GM12878 (cell line): ENCODE measurements around the gene SORT1. TPM values are rescaled to one million over a fixed set of nuclear protein-coding genes. Genes with fewer than 3 reads are reported as not detected.

Experiments
- ATAC-seq: fragments of 200-7000 bp; cut with Tn5 transposase; 3 replicates; pipeline ENCODE4 v1.9.1; 2020; ENCODE audit warnings: mild to moderate bottlenecking, moderate library complexity
- BruUV-seq: library from RNA; stranded (reverse); fragments of 400-500 nt; replicated peaks from 2 replicates; lab custom pipeline; 2021; lab: Mats Ljungman, UMichigan
- CTCF ChIA-PET: fragments of 300-600 bp; sonication (Branson Sonifier 250); formaldehyde crosslinking; extraction: SDS; loops from one replicate; lab custom pipeline; 2021; ENCODE audit warnings: inconsistent platforms; lab: Yijun Ruan, JAX
- POLR2A ChIA-PET: fragments of 350-600 bp; formaldehyde crosslinking; extraction: SDS; loops from one replicate; lab custom pipeline; 2021; ENCODE audit warnings: inconsistent platforms; lab: Charles Lee
- RAD21 ChIA-PET: fragments of 300-600 bp; sonication (Branson Sonifier 250); formaldehyde crosslinking; loops from one replicate; lab custom pipeline; 2023; ENCODE audit warnings: antibody characterized with exemption; ENCODE audit not compliant: unreplicated experiment; lab: Charles Lee
- SMC1A ChIA-PET: fragments of 300-600 bp; sonication (Branson Sonifier 250); formaldehyde crosslinking; loops from one replicate; lab custom pipeline; 2023; ENCODE audit not compliant: unreplicated experiment, uncharacterized antibody; lab: Charles Lee
- DNase-seq: peaks from one replicate; pipeline ENCODE4 v3.0.0-alpha.2; 2011; ENCODE audit warnings: low read depth, low spot score
- FAIRE-seq: peaks from 3 replicates; lab custom pipeline; 2011; peaks lifted over from hg19 to GRCh38; lab: Jason Lieb, UNC
- H2AFZ ChIP-seq: 2 replicates; pipeline ENCODE4 v1.6.0; 2011; ENCODE audit warnings: low read depth, low read length, control low read depth; ENCODE audit not compliant: control insufficient read depth
- H3K27ac ChIP-seq: 2 replicates; pipeline ENCODE4 v1.5.1; 2011; ENCODE audit warnings: control low read depth; ENCODE audit not compliant: control insufficient read depth, insufficient read depth
- H3K27me3 ChIP-seq, 2 experiments: replicated peaks in 1 of 2; 2 replicates each; pipeline versions ENCODE4 v1.6.0 to v1.6.1; 2011; ENCODE audit warnings: low read length in 1 of 2; ENCODE audit not compliant: control insufficient read depth in 2 of 2, insufficient read depth in 2 of 2
- H3K36me3 ChIP-seq, 2 experiments: 2 replicates each; pipeline ENCODE4 v1.5.1; 2011; ENCODE audit warnings: low read length in 1 of 2; ENCODE audit not compliant: control insufficient read depth in 2 of 2, insufficient read depth in 2 of 2
- H3K4me1 ChIP-seq: 2 replicates; pipeline ENCODE4 v1.6.1; 2011; ENCODE audit warnings: mild to moderate bottlenecking, low read length, moderate library complexity, mixed read lengths; ENCODE audit not compliant: control insufficient read depth, insufficient read depth
- H3K4me2 ChIP-seq: 2 replicates; pipeline ENCODE4 v1.6.0; 2011; ENCODE audit warnings: control low read depth; ENCODE audit not compliant: control insufficient read depth, insufficient read depth
- H3K4me3 ChIP-seq: fragments of 200-600 bp; sonication (generic); 2 replicates; pipeline ENCODE4 v1.5.1; 2016
- H3K79me2 ChIP-seq: 2 replicates; pipeline ENCODE4 v1.6.0; 2011; ENCODE audit warnings: low read length; ENCODE audit not compliant: control insufficient read depth, insufficient read depth
- H3K9ac ChIP-seq: 2 replicates; pipeline ENCODE4 v1.8.0; 2011; ENCODE audit warnings: low read length, control low read depth, mixed read lengths; ENCODE audit not compliant: control insufficient read depth, insufficient read depth
- H3K9me3 ChIP-seq: replicated peaks from 3 replicates; pipeline ENCODE4 v1.5.1; 2011; ENCODE audit warnings: mild to moderate bottlenecking, low read length; ENCODE audit not compliant: control insufficient read depth, insufficient read depth
- H4K20me1 ChIP-seq: 2 replicates; pipeline ENCODE4 v1.6.0; 2011; ENCODE audit not compliant: control insufficient read depth, insufficient read depth
- BHLHE40 ChIP-seq, 2 experiments: fragments of 450-650 bp in 1 of 2; IDR thresholded peaks; 2 replicates each; pipeline ENCODE4 v1.6.1; 2011 to 2017; ENCODE audit warnings: low read depth in 2 of 2, borderline replicate concordance in 1 of 2, improper control_type of control experiment in 1 of 2, low read length in 1 of 2, mild to moderate bottlenecking in 1 of 2
- E4F1 ChIP-seq: fragments of 450-650 bp; IDR thresholded peaks from 2 replicates; pipeline ENCODE4 v1.6.1; 2018; ENCODE audit warnings: borderline replicate concordance, mild to moderate bottlenecking; ENCODE audit not compliant: partially characterized antibody
- ETV6 ChIP-seq, 2 experiments: fragments of 450-650 bp in 1 of 2; IDR thresholded peaks in 1 of 2; conservative IDR thresholded peaks in 1 of 2; 2 replicates each; pipeline ENCODE4 v1.6.1; 2014; ENCODE audit warnings: antibody characterized with exemption in 1 of 2, borderline replicate concordance in 1 of 2, low read depth in 1 of 2, mild to moderate bottlenecking in 1 of 2, moderate library complexity in 1 of 2
- HDGF ChIP-seq: fragments of 450-650 bp; IDR thresholded peaks from 2 replicates; pipeline ENCODE4 v1.6.1; 2016; ENCODE audit warnings: antibody characterized with exemption
- LARP7 ChIP-seq: fragments of 450-650 bp; IDR thresholded peaks from 2 replicates; pipeline ENCODE4 v1.6.1; 2017; ENCODE audit warnings: mild to moderate bottlenecking
- MXI1 ChIP-seq: fragments of 150-350 bp; IDR thresholded peaks from 2 replicates; pipeline ENCODE4 v1.6.1; 2011; ENCODE audit warnings: low read depth, mild to moderate bottlenecking, inconsistent platforms, low read length, improper control_type of control experiment
- NBN ChIP-seq: fragments of 450-650 bp; IDR thresholded peaks from 2 replicates; pipeline ENCODE4 v1.6.1; 2016
- NKRF ChIP-seq: fragments of 450-650 bp; conservative IDR thresholded peaks from 2 replicates; pipeline ENCODE4 v1.6.1; 2017; ENCODE audit warnings: mild to moderate bottlenecking, moderate library complexity
- NR2C2 ChIP-seq: IDR thresholded peaks from 2 replicates; pipeline ENCODE4 v1.6.1; 2011; ENCODE audit warnings: borderline replicate concordance, low read depth; ENCODE audit not compliant: control insufficient read depth, insufficient read length
- PAX5 ChIP-seq: IDR thresholded peaks from 2 replicates; pipeline ENCODE4 v1.6.1; 2011; ENCODE audit warnings: low read depth, low read length, borderline replicate concordance
- RELA ChIP-seq: fragments of 450-650 bp; IDR thresholded peaks from 2 replicates; pipeline ENCODE4 v1.8.0; 2014; ENCODE audit warnings: borderline replicate concordance; ENCODE audit not compliant: partially characterized antibody
- SMARCA5 ChIP-seq: fragments of 450-650 bp; IDR thresholded peaks from 2 replicates; pipeline ENCODE4 v1.6.1; 2017; ENCODE audit warnings: mild to moderate bottlenecking
- SMC3 ChIP-seq: IDR thresholded peaks from 2 replicates; pipeline ENCODE4 v1.6.1; 2011; ENCODE audit warnings: low read length, improper control_type of control experiment, borderline replicate concordance
- WRNIP1 ChIP-seq: IDR thresholded peaks from 2 replicates; pipeline ENCODE4 v1.6.1; 2011; ENCODE audit warnings: low read depth, low read length, improper control_type of control experiment, borderline replicate concordance
- YY1 ChIP-seq: IDR thresholded peaks from 2 replicates; pipeline ENCODE4 v1.6.1; 2011; ENCODE audit warnings: low read depth, mild to moderate bottlenecking, low read length
- WGBS: methylation state at CpG from one replicate; pipeline ENCODE4 v1.1.6; 2016; ENCODE audit warnings: low lambda C conversion rate; ENCODE audit not compliant: insufficient replicate concordance, insufficient coverage; ENCODE audit errors: missing lambda C conversion rate; 5-methylcytosine and 5-hydroxymethylcytosine counted together
- in situ Hi-C: fragments of 300-500 bp; cut with MboI; formaldehyde crosslinking; loops from 9 replicates; pipeline ENCODE4 v1.14.3; 2018; ENCODE audit warnings: mixed read lengths
- intact Hi-C: fragments of 100-400 bp; cut with micrococcal nuclease; formaldehyde crosslinking; loops from one replicate; pipeline ENCODE4 v1.14.2; 2022; ENCODE audit not compliant: unreplicated experiment
- polyA plus RNA-seq, 11 experiments: library from polyadenylated mRNA; depleted of rRNA in 4 of 11; unstranded in 6 of 11; stranded (reverse) in 5 of 11; fragments of >200 nt; fragmentation: Nextera tagmentation in 4 of 11; fragmentation: Illumina TruSeq in 1 of 11; extraction: Ambion mirVana in 4 of 11; extraction: Trizol in 1 of 11; gene quantifications; 1 replicate in 1 of 11; 2 replicates in 10 of 11; pipeline versions ENCODE4 v1.2.1 to v1.2.3, GENCODE V29; 2011 to 2016; ENCODE audit warnings: inconsistent platforms in 2 of 11, missing spikeins in 2 of 11, low read depth in 1 of 11
- total RNA-seq, 4 experiments: library from RNA; depleted of rRNA in 3 of 4; stranded (reverse); fragments of >200 nt in 3 of 4; fragmentation: Illumina TruSeq in 1 of 4; extraction: Trizol in 1 of 4; gene quantifications; 2 replicates each; pipeline versions ENCODE4 v1.2.1 to v1.2.3, GENCODE V29; 2013 to 2021

SORT1 gene
- total and polyA plus RNA-seq, 10 of the 15 experiments (the other 5 are each of a cell fraction or from before 2014, with no cell fraction given) = 0.06 to 1.9 (median 0.33) TPM; not detected in 1

- Histone ChIP-seq H3K9me3 (no peaks in the 10 kb centered on the region), H3K4me2 (no peak overlapping the region), H3K4me3 (no peak overlapping the region), H4K20me1 (no peaks in the 10 kb centered on the region), H3K27ac (no peak overlapping the region), H2AFZ (peak overlapping the region; percentile 45; the same call in 1 of the 2 replicates), H3K36me3 (no peaks in the 10 kb centered on the region), H3K4me1 (no peaks in the 10 kb centered on the region; the same call in none of the 2 replicates), H3K79me2 (no peaks in the 10 kb centered on the region), H3K9ac (no peak overlapping the region), H3K27me3 (peaks cover 0 to 1% of the 10 kb centered on the region in 2 experiments; a peak in 1 of 4 replicates)
- ChIA-PET SMC1A (interaction anchor here (0.6 to 5.1 kb wide), 12 partner anchors 13 to 257 kb away, joined by 3 to 113 read pairs (median 4); partner anchors contain the start of gene SORT1), CTCF (interaction anchor here (0.6 to 5.3 kb wide), 28 partner anchors 8 to 363 kb away, joined by 3 to 241 read pairs (median 3); partner anchors contain the start of genes SARS1 and SORT1), POLR2A (no interaction called here), RAD21 (interaction anchor here (0.6 to 5.1 kb wide), 10 partner anchors 11 to 255 kb away, joined by 3 to 87 read pairs (median 4); partner anchors contain the start of genes AMIGO1 and SORT1)
- FAIRE-seq (peak; percentile 93), ATAC-seq (peak; percentile 94), DNase-seq (peak; percentile 54)
- intact Hi-C loops (loop anchor here (1.0 kb wide), 2 partner anchors 122 to 255 kb away; no protein-coding TSS in a partner anchor), in situ Hi-C loops (no loop called here)
- BruUV-seq = no TSS peak
- WGBS = 43% methylated on average over 7 of the region's 7 CpGs
- 0 out of 4 replicates have a peak, but pooled peaks have one; percentile 5 to 30 for TF ChIP-seq BHLHE40 (IDR thresholded peaks at IDR 0.05; ENCODE audit: borderline replicate concordance in 1 of 2, low read depth in 2 of 2, low read length in 1 of 2)
- TF ChIP-seq WRNIP1 = 0 out of 2 replicates have a peak, but pooled peaks have one; percentile 39
- 0 out of 2 replicates have a peak, but pooled peaks have one; percentile 54 for TF ChIP-seq SMARCA5
- TF ChIP-seq MXI1 = no peak
- no peak for TF ChIP-seq ETV6 (conservative IDR thresholded peaks at IDR 0.05 in 1 of 2, IDR thresholded peaks at IDR 0.05 in 1 of 2; ENCODE audit: borderline replicate concordance in 1 of 2, low read depth in 1 of 2)
- TF ChIP-seq LARP7 = peak; percentile 62; the same call in 1 of the 2 replicates
- 0 out of 2 replicates have a peak, but pooled peaks have one; percentile 37 for TF ChIP-seq NBN
- peak; percentile 35 for TF ChIP-seq RELA
- no peak for TF ChIP-seq E4F1
- TF ChIP-seq PAX5 = no peak
- TF ChIP-seq NKRF = no peak
- TF ChIP-seq YY1 = peak; percentile 77
- no peak; the same call in 1 of the 2 replicates for TF ChIP-seq HDGF
- TF ChIP-seq SMC3 = peak; percentile 96
- TF ChIP-seq NR2C2 = no peak
Observed at GRCh38 chr1:109277434-109278204, 120.1 kb downstream of the SORT1 start.
